Breast epithelium (tissue), 3 donors: ENCODE data around the gene NUCB1.

Source experiments
- CTCF ChIP-seq, 3 donors: fragments of 450-650 bp; IDR thresholded peaks; one replicate each; pipeline ENCODE4 v1.5.1; 2016 to 2017; ENCODE audit warnings: antibody characterized with exemption in 3 of 3, mild to moderate bottlenecking in 3 of 3, moderate library complexity in 3 of 3
- POLR2A ChIP-seq: fragments of 450-650 bp; IDR thresholded peaks from one replicate; pipeline ENCODE4 v1.6.1; 2016; ENCODE audit warnings: antibody characterized with exemption, mild to moderate bottlenecking, moderate library complexity
- POLR2AphosphoS5 ChIP-seq, 3 donors: sonication (generic); formaldehyde crosslinking; IDR thresholded peaks; one replicate each; pipeline ENCODE4 v1.6.1; 2017; ENCODE audit warnings: antibody characterized with exemption in 3 of 3

- TF ChIP-seq CTCF (IDR thresholded peaks at IDR 0.05) = no peak
- no peak for TF ChIP-seq POLR2A
- TF ChIP-seq POLR2AphosphoS5 (IDR thresholded peaks at IDR 0.05) = no peak
Observed at GRCh38 chr19:48900477-48901406, 630 bp downstream of the NUCB1 start.
